ENCODE measurements around the gene PTPN5. TPM values are rescaled to one million over a fixed set of nuclear protein-coding genes. Genes with fewer than 3 reads are reported as not detected.

The PTPN5 gene
- total RNA-seq, 2 experiments from 2014 or later, result not detected

GRCh38 chr11:18771266-18772035, 20.1 kb downstream of the PTPN5 start:
- no peaks in the 10 kb centered on the region for H3K79me2 ChIP-seq (ENCODE audit: insufficient read depth, low read depth, low read length)
- no peak for DNase-seq (ENCODE audit: low spot score)
- H3K9me2 ChIP-seq (ENCODE audit: insufficient read depth, low read length), result no peaks in the 10 kb centered on the region
- H3K27ac ChIP-seq (ENCODE audit: low read depth, low read length, poor library complexity, severe bottlenecking), result no peak overlapping the region
- ChIA-PET CTCF (ENCODE audit: unreplicated experiment) (no interaction called here), POLR2A (no interaction called here)
- H3K4me3 ChIP-seq (ENCODE audit: low read depth, low read length, poor library complexity, severe bottlenecking), result no peak overlapping the region
- no peaks in the 10 kb centered on the region for H3K36me3 ChIP-seq (ENCODE audit: insufficient read depth, low read length)
- no peaks in the 10 kb centered on the region for H4K20me1 ChIP-seq (ENCODE audit: insufficient read depth, low read length)
- H3K4me2 ChIP-seq (ENCODE audit: low read length), result no peak overlapping the region
- H3K9me3 ChIP-seq (ENCODE audit: low read length), result no peaks in the 10 kb centered on the region
- no peak for TF ChIP-seq CTCF (conservative IDR thresholded peaks at IDR 0.05; ENCODE audit: low read length)
- no peak for TF ChIP-seq EZH2phosphoT487 (IDR thresholded peaks at IDR 0.05; ENCODE audit: borderline replicate concordance, low read depth, low read length)
- intact Hi-C loops (cut with micrococcal nuclease; ENCODE audit: unreplicated experiment), result no loop called here
- no peak overlapping the region for H2AFZ ChIP-seq (ENCODE audit: low read length)
- peaks cover 19% of the 10 kb centered on the region for H3K4me1 ChIP-seq (ENCODE audit: insufficient read depth, low read length, poor library complexity, severe bottlenecking)
- no TSS peak for BruUV-seq (replicated peaks)

- TF ChIP-seq EZH2phosphoT487 (IDR thresholded peaks at IDR 0.05; ENCODE audit: borderline replicate concordance, low read depth, low read length), result no peak
- TF ChIP-seq CTCF (conservative IDR thresholded peaks at IDR 0.05; ENCODE audit: low read length), result no peak
- Histone ChIP-seq H3K4me2 (ENCODE audit: low read length) (no peak overlapping the region), H3K9me3 (ENCODE audit: low read length) (no peaks in the 10 kb centered on the region), H2AFZ (ENCODE audit: low read length) (no peak overlapping the region), H3K9me2 (ENCODE audit: insufficient read depth, low read length) (no peaks in the 10 kb centered on the region), H4K20me1 (ENCODE audit: insufficient read depth, low read length) (no peaks in the 10 kb centered on the region), H3K4me3 (ENCODE audit: low read depth, low read length, poor library complexity, severe bottlenecking) (no peak overlapping the region), H3K27ac (ENCODE audit: low read depth, low read length, poor library complexity, severe bottlenecking) (no peak overlapping the region), H3K36me3 (ENCODE audit: insufficient read depth, low read length) (no peaks in the 10 kb centered on the region), H3K4me1 (ENCODE audit: insufficient read depth, low read length, poor library complexity, severe bottlenecking) (peaks cover 19% of the 10 kb centered on the region), H3K79me2 (ENCODE audit: insufficient read depth, low read depth, low read length) (no peaks in the 10 kb centered on the region)
- ChIA-PET CTCF (ENCODE audit: unreplicated experiment) (no interaction called here), POLR2A (no interaction called here)
- no peak for DNase-seq (ENCODE audit: low spot score)
- intact Hi-C loops (cut with micrococcal nuclease; ENCODE audit: unreplicated experiment), result no loop called here
- BruUV-seq (replicated peaks), result no TSS peak
Measured at GRCh38 chr11:18770479-18771125, 21.0 kb downstream of the PTPN5 start.
